Neutrophil (primary cell): Measurements from ENCODE around the gene PES1.

Source experiments
- H3K27ac ChIP-seq: fragments of 200-600 bp; sonication (generic); 2 replicates; pipeline ENCODE4 v1.5.1; 2016; ENCODE audit warnings: mild to moderate bottlenecking, moderate library complexity
- H3K27me3 ChIP-seq: fragments of 200-600 bp; sonication (generic); 2 replicates; pipeline ENCODE4 v1.6.0; 2016; ENCODE audit warnings: mild to moderate bottlenecking
- H3K36me3 ChIP-seq: fragments of 200-600 bp; sonication (generic); 2 replicates; pipeline ENCODE4 v1.5.1; 2017
- H3K4me1 ChIP-seq, 2 experiments: fragments of 200-600 bp in 1 of 2; sonication (generic) in 1 of 2; 1 replicate in 1 of 2; 2 replicates in 1 of 2; pipeline versions ENCODE4 v1.5.1 to v1.6.1; 2013 to 2016; ENCODE audit warnings: low read depth in 1 of 2, low read length in 1 of 2, mild to moderate bottlenecking in 1 of 2, moderate library complexity in 1 of 2; ENCODE audit not compliant: control insufficient read depth in 1 of 2, insufficient read depth in 1 of 2
- H3K4me3 ChIP-seq, 2 experiments: fragments of 200-600 bp in 1 of 2; sonication (generic) in 1 of 2; 1 replicate in 1 of 2; 2 replicates in 1 of 2; pipeline ENCODE4 v1.5.1; 2013 to 2016; ENCODE audit warnings: low read depth in 1 of 2, low read length in 1 of 2, mild to moderate bottlenecking in 1 of 2, moderate library complexity in 1 of 2
- H3K9me3 ChIP-seq: fragments of 200-600 bp; sonication (generic); 2 replicates; pipeline ENCODE4 v1.5.1; 2016
- TF ChIP-seq, protein P1 (sequence below): fragments of 200-600 bp; sonication (generic); IDR thresholded peaks from 2 replicates; pipeline ENCODE4 v1.5.1; 2016; ENCODE audit warnings: antibody characterized with exemption

Gene PES1

DNA sequence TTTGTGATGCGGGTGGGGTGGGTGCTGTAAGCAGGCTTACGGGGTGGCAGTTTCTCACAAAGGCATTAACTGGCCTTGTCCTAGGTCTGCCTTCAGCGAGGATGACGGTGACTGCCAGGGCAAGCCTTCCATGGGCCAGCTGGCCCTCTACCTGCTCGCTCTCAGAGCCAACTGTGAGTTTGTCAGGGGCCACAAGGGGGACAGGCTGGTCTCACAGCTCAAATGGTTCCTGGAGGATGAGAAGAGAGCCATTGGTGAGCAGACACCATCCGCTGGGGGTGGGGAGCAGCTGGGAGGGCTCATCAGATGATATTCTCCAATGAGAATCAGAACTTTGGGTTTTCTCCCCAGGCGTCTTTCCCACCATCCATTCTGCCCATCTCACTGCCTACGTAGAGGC, 21.1 kb upstream of the PES1 start:
- H3K4me3 ChIP-seq, result no peak overlapping the region
- H3K4me1 ChIP-seq, result peaks cover 0 to 8% of the 10 kb centered on the region in 2 experiments
- no peaks in the 10 kb centered on the region for H3K9me3 ChIP-seq
- peaks cover 15% of the 10 kb centered on the region for H3K27me3 ChIP-seq
- H3K27ac ChIP-seq, result no peak overlapping the region
- TF ChIP-seq, protein P1, sequence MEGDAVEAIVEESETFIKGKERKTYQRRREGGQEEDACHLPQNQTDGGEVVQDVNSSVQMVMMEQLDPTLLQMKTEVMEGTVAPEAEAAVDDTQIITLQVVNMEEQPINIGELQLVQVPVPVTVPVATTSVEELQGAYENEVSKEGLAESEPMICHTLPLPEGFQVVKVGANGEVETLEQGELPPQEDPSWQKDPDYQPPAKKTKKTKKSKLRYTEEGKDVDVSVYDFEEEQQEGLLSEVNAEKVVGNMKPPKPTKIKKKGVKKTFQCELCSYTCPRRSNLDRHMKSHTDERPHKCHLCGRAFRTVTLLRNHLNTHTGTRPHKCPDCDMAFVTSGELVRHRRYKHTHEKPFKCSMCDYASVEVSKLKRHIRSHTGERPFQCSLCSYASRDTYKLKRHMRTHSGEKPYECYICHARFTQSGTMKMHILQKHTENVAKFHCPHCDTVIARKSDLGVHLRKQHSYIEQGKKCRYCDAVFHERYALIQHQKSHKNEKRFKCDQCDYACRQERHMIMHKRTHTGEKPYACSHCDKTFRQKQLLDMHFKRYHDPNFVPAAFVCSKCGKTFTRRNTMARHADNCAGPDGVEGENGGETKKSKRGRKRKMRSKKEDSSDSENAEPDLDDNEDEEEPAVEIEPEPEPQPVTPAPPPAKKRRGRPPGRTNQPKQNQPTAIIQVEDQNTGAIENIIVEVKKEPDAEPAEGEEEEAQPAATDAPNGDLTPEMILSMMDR, result no peak
- H3K36me3 ChIP-seq, result no peaks in the 10 kb centered on the region

DNA sequence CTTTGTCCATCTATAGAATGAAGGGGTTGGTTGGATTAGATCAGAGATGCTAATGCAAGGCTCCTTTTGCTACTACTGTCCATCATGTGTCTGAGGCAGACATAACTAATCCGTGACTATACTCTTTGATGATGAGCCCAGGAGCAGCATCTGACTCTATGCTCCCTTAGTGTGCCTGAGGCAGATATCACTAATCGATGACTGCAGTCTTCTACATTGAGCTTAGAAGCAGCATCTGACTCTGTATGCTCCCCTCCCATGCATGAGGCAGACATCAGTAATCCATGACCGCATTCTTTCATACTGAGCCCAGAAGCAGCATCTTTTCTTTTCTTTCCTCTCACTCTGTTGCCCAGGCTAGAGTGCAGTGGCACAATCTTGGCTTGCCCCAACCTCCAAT, 19.5 kb upstream of the PES1 start:
- TF ChIP-seq, protein P1, result no peak
- no peak overlapping the region for H3K27ac ChIP-seq
- peaks cover 13 to 18% of the 10 kb centered on the region in 2 experiments for H3K4me1 ChIP-seq
- H3K27me3 ChIP-seq, result peaks cover 15% of the 10 kb centered on the region
- H3K36me3 ChIP-seq, result no peaks in the 10 kb centered on the region
- no peak overlapping the region for H3K4me3 ChIP-seq
- H3K9me3 ChIP-seq, result no peaks in the 10 kb centered on the region

DNA sequence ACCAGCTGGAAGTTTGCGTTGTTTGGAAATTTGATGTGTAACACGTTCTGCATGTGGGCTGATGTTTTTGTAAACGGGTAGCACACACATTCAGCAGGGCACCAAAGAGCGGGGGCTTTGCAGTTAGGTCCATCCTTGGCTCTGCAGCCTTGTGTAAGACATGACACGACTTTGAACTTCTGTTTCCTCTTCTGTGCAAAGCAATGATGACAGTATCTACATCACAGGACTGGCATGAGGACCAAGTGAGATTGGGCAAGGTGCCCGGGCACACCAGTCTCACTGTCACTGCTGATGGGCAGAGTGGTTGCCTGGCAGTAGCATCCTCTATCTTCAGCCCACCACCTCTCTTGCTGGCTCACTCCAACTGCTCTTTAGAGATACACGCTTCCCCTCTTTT, 18.6 kb upstream of the PES1 start:
- Histone ChIP-seq H3K4me1 (peaks cover 22 to 26% of the 10 kb centered on the region in 2 experiments), H3K27ac (peak overlapping the region; percentile 8)

GRCh38 chr22:30609260-30610185, 17.8 kb upstream of the PES1 start:
- H3K4me1 ChIP-seq, result peaks cover 23 to 26% of the 10 kb centered on the region in 2 experiments
- no peak overlapping the region for H3K4me3 ChIP-seq
- TF ChIP-seq, protein P1, result no peak
- H3K9me3 ChIP-seq, result no peaks in the 10 kb centered on the region
- no peak overlapping the region for H3K27ac ChIP-seq
- peaks cover 15% of the 10 kb centered on the region for H3K27me3 ChIP-seq
- no peaks in the 10 kb centered on the region for H3K36me3 ChIP-seq

More for the DNA sequence above, 18.6 kb upstream of the PES1 start:
- Histone ChIP-seq H3K4me3 (no peak overlapping the region), H3K9me3 (no peaks in the 10 kb centered on the region), H3K27me3 (peaks cover 15% of the 10 kb centered on the region), H3K36me3 (no peaks in the 10 kb centered on the region)
- TF ChIP-seq, protein P1, result no peak

- H3K36me3 ChIP-seq, result no peaks in the 10 kb centered on the region
- no peaks in the 10 kb centered on the region for H3K9me3 ChIP-seq
- peaks cover 15% of the 10 kb centered on the region for H3K27me3 ChIP-seq
- H3K4me3 ChIP-seq, result no peak overlapping the region
- peaks cover 23 to 26% of the 10 kb centered on the region in 2 experiments for H3K4me1 ChIP-seq
- TF ChIP-seq, protein P1, result no peak
- no peak overlapping the region for H3K27ac ChIP-seq
Measured at GRCh38 chr22:30607939-30608338, 16.2 kb upstream of the PES1 start.
